HepG2 (cell line): ENCODE measurements around the gene SPINK6.

Source experiments
- CTCF ChIP-seq: sonication (generic); formaldehyde crosslinking; IDR thresholded peaks from 2 replicates; pipeline ENCODE4 v1.5.0; 2020; ENCODE audit warnings: mild to moderate bottlenecking, missing genetic modification reagents, moderate library complexity
- EP300 ChIP-seq, 3 experiments: sonication (generic) in 1 of 3; formaldehyde crosslinking in 1 of 3; IDR thresholded peaks; 2 replicates each; pipeline versions ENCODE4 v1.5.1 to v1.6.1; 2011 to 2020; ENCODE audit warnings: low read depth in 2 of 3, low read length in 2 of 3, borderline replicate concordance in 1 of 3, improper control_type of control experiment in 1 of 3, mild to moderate bottlenecking in 1 of 3, missing genetic modification reagents in 1 of 3, moderate library complexity in 1 of 3
- KDM5B ChIP-seq: sonication (generic); formaldehyde crosslinking; IDR thresholded peaks from 2 replicates; pipeline ENCODE4 v1.4.0; 2020; ENCODE audit warnings: missing genetic modification reagents, mild to moderate bottlenecking, borderline replicate concordance
- RFX5 ChIP-seq: IDR thresholded peaks from 2 replicates; pipeline ENCODE4 v1.6.1; 2011; ENCODE audit warnings: low read depth, low read length, improper control_type of control experiment
- SAP130 ChIP-seq: IDR thresholded peaks from 2 replicates; pipeline ENCODE4 v1.6.1; 2016; ENCODE audit warnings: low read depth
- TFE3 ChIP-seq: IDR thresholded peaks from 2 replicates; pipeline ENCODE4 v1.6.1; 2016
- ZBTB1 ChIP-seq: sonication (generic); formaldehyde crosslinking; IDR thresholded peaks from 2 replicates; pipeline ENCODE4 v1.4.0; 2020; ENCODE audit warnings: missing genetic modification reagents, borderline replicate concordance
- ZFP91 ChIP-seq: sonication (generic); formaldehyde crosslinking; IDR thresholded peaks from 2 replicates; pipeline ENCODE4 v1.9.0; 2022; ENCODE audit warnings: missing genetic modification reagents, mild to moderate bottlenecking, borderline replicate concordance

- TF ChIP-seq ZFP91 = no peak
- TF ChIP-seq SAP130 (CRISPR knock-in tag) = no peak
- no peak for TF ChIP-seq RFX5
- TF ChIP-seq ZBTB1 = no peak
- no peak for TF ChIP-seq TFE3 (CRISPR knock-in tag)
- no peak for TF ChIP-seq KDM5B (CRISPR knock-in tag)
- no peak for TF ChIP-seq EP300 (IDR thresholded peaks at IDR 0.05; ENCODE audit: low read depth in 2 of 2, low read length in 2 of 2)
- no peak for TF ChIP-seq EP300 (CRISPR knock-in tag; IDR thresholded peaks at IDR 0.05; ENCODE audit: borderline replicate concordance)
- TF ChIP-seq CTCF = no peak
Observed at GRCh38 chr5:148208226-148208625, 5.4 kb downstream of the SPINK6 start.
